Adipocyte (in vitro differentiated cells): ENCODE measurements around the gene SLC24A3.

Experiments used
- DNase-seq: peaks from one replicate; pipeline ENCODE4 v3.0.0-alpha.2; 2015; ENCODE audit warnings: low read depth
- H3K27me3 ChIP-seq: replicated peaks from 2 replicates; pipeline ENCODE4 v1.7.0; 2013; ENCODE audit warnings: mild to moderate bottlenecking, low read length, moderate library complexity; ENCODE audit not compliant: control insufficient read depth, insufficient read depth
- H3K36me3 ChIP-seq: 2 replicates; pipeline ENCODE4 v1.7.0; 2013; ENCODE audit warnings: low read length, mild to moderate bottlenecking, moderate library complexity; ENCODE audit not compliant: control insufficient read depth, insufficient read depth, severe bottlenecking
- H3K4me1 ChIP-seq: 2 replicates; pipeline ENCODE4 v1.7.0; 2013; ENCODE audit warnings: mild to moderate bottlenecking, low read length, moderate library complexity; ENCODE audit not compliant: control insufficient read depth, insufficient read depth
- H3K4me3 ChIP-seq: 2 replicates; pipeline ENCODE4 v1.7.0; 2013; ENCODE audit warnings: mild to moderate bottlenecking, low read length, moderate library complexity
- H3K9ac ChIP-seq: 2 replicates; pipeline ENCODE4 v1.7.0; 2013; ENCODE audit warnings: mild to moderate bottlenecking, low read length, moderate library complexity
- H3K9me3 ChIP-seq: 2 replicates; pipeline ENCODE4 v1.7.0; 2013; ENCODE audit warnings: mild to moderate bottlenecking, low read length, moderate library complexity; ENCODE audit not compliant: control insufficient read depth

SLC24A3 gene

GRCh38 chr20:19519466-19519865 is 307.0 kb downstream of the SLC24A3 start:
- no peak overlapping the region for H3K9ac ChIP-seq
- H3K9me3 ChIP-seq, result no peaks in the 10 kb centered on the region
- no peaks in the 10 kb centered on the region for H3K36me3 ChIP-seq
- no peak overlapping the region for H3K4me3 ChIP-seq
- no peaks in the 10 kb centered on the region for H3K4me1 ChIP-seq
- DNase-seq, result no peak
- peaks cover 10% of the 10 kb centered on the region for H3K27me3 ChIP-seq

- no peak overlapping the region for H3K4me3 ChIP-seq
- H3K36me3 ChIP-seq, result no peaks in the 10 kb centered on the region
- DNase-seq, result no peak
- no peaks in the 10 kb centered on the region for H3K9me3 ChIP-seq
- peaks cover 10% of the 10 kb centered on the region for H3K27me3 ChIP-seq
- no peaks in the 10 kb centered on the region for H3K4me1 ChIP-seq
- no peak overlapping the region for H3K9ac ChIP-seq
Measured at GRCh38 chr20:19520261-19520660, 307.8 kb downstream of the SLC24A3 start.

- peaks cover 12% of the 10 kb centered on the region for H3K27me3 ChIP-seq
- no peaks in the 10 kb centered on the region for H3K9me3 ChIP-seq
- H3K4me1 ChIP-seq, result no peaks in the 10 kb centered on the region
- no peak overlapping the region for H3K9ac ChIP-seq
- no peak for DNase-seq
- H3K36me3 ChIP-seq, result no peaks in the 10 kb centered on the region
- H3K4me3 ChIP-seq, result no peak overlapping the region
Measured at GRCh38 chr20:19522071-19522801, 309.8 kb downstream of the SLC24A3 start.

GRCh38 chr20:19522836-19523590 is 310.6 kb downstream of the SLC24A3 start:
- DNase-seq, result no peak
- Histone ChIP-seq H3K9me3 (no peaks in the 10 kb centered on the region), H3K9ac (no peak overlapping the region), H3K36me3 (no peaks in the 10 kb centered on the region), H3K4me1 (no peaks in the 10 kb centered on the region), H3K4me3 (no peak overlapping the region), H3K27me3 (peaks cover 11% of the 10 kb centered on the region)

- H3K4me1 ChIP-seq, result no peaks in the 10 kb centered on the region
- H3K9ac ChIP-seq, result no peak overlapping the region
- no peak overlapping the region for H3K4me3 ChIP-seq
- no peaks in the 10 kb centered on the region for H3K36me3 ChIP-seq
- H3K9me3 ChIP-seq, result no peaks in the 10 kb centered on the region
- DNase-seq, result no peak
- H3K27me3 ChIP-seq, result peaks cover 9% of the 10 kb centered on the region
Measured at GRCh38 chr20:19524691-19525090, 312.2 kb downstream of the SLC24A3 start.

GRCh38 chr20:19527509-19527908 is 315.1 kb downstream of the SLC24A3 start:
- Histone ChIP-seq H3K27me3 (peaks cover 3% of the 10 kb centered on the region), H3K36me3 (no peaks in the 10 kb centered on the region), H3K4me1 (no peaks in the 10 kb centered on the region), H3K4me3 (no peak overlapping the region), H3K9ac (no peak overlapping the region), H3K9me3 (no peaks in the 10 kb centered on the region)
- DNase-seq, result no peak

GRCh38 chr20:19528286-19529030 is 316.0 kb downstream of the SLC24A3 start:
- DNase-seq, result no peak
- no peaks in the 10 kb centered on the region for H3K4me1 ChIP-seq
- no peaks in the 10 kb centered on the region for H3K36me3 ChIP-seq
- H3K4me3 ChIP-seq, result no peak overlapping the region
- no peaks in the 10 kb centered on the region for H3K9me3 ChIP-seq
- H3K9ac ChIP-seq, result no peak overlapping the region
- H3K27me3 ChIP-seq, result peaks cover 3% of the 10 kb centered on the region

- H3K9me3 ChIP-seq, result peaks cover under 1% of the 10 kb centered on the region
- DNase-seq, result no peak
- no peaks in the 10 kb centered on the region for H3K4me1 ChIP-seq
- H3K9ac ChIP-seq, result no peak overlapping the region
- no peak overlapping the region for H3K4me3 ChIP-seq
- H3K27me3 ChIP-seq, result peaks cover 3% of the 10 kb centered on the region
- H3K36me3 ChIP-seq, result no peaks in the 10 kb centered on the region
Measured at GRCh38 chr20:19530006-19530405, 317.6 kb downstream of the SLC24A3 start.

GRCh38 chr20:19531446-19531845 is 319.0 kb downstream of the SLC24A3 start:
- H3K4me1 ChIP-seq, result no peaks in the 10 kb centered on the region

GRCh38 chr20:19538556-19538955 is 326.1 kb downstream of the SLC24A3 start:
- Histone ChIP-seq H3K27me3 (peaks cover 7% of the 10 kb centered on the region), H3K4me1 (no peaks in the 10 kb centered on the region), H3K4me3 (no peak overlapping the region), H3K9ac (no peak overlapping the region), H3K36me3 (no peaks in the 10 kb centered on the region), H3K9me3 (peaks cover 7% of the 10 kb centered on the region)
- DNase-seq, result no peak

More at GRCh38 chr20:19531446-19531845, 319.0 kb downstream of the SLC24A3 start:
- Histone ChIP-seq H3K9ac (no peak overlapping the region), H3K27me3 (peaks cover 3% of the 10 kb centered on the region), H3K4me3 (no peak overlapping the region), H3K36me3 (no peaks in the 10 kb centered on the region), H3K9me3 (peaks cover 7% of the 10 kb centered on the region)
- no peak for DNase-seq

GRCh38 chr20:19539191-19539590 is 326.7 kb downstream of the SLC24A3 start:
- Histone ChIP-seq H3K9ac (no peak overlapping the region), H3K36me3 (no peaks in the 10 kb centered on the region), H3K27me3 (peaks cover 7% of the 10 kb centered on the region), H3K4me3 (no peak overlapping the region), H3K9me3 (peaks cover 7% of the 10 kb centered on the region), H3K4me1 (no peaks in the 10 kb centered on the region)
- no peak for DNase-seq
